ENCODE data around the gene EHF. TPM values are rescaled to one million over a fixed set of nuclear protein-coding genes. Genes with fewer than 3 reads are reported as not detected.

The EHF gene
- total RNA-seq, 1 donor from 2014 or later, result not detected

- peaks cover 37% of the 10 kb centered on the region for H3K9me3 Mint-ChIP-seq (ENCODE audit: unreplicated experiment)
- peaks cover 45% of the 10 kb centered on the region for H3K36me3 Mint-ChIP-seq (ENCODE audit: unreplicated experiment)
- H3K4me1 Mint-ChIP-seq (ENCODE audit: unreplicated experiment), result peaks cover 20% of the 10 kb centered on the region
- H3K27ac Mint-ChIP-seq (ENCODE audit: unreplicated experiment), result no peak overlapping the region
- H3K27me3 Mint-ChIP-seq (ENCODE audit: unreplicated experiment), result no peaks in the 10 kb centered on the region
- DNase-seq (ENCODE audit: extremely low spot score, unreplicated experiment), result no peak
- TF ChIP-seq CTCF (IDR thresholded peaks at IDR 0.05), result no peak
- no peak overlapping the region for H3K4me3 Mint-ChIP-seq (ENCODE audit: unreplicated experiment)
Observed at GRCh38 chr11:34696862-34697261, 76.0 kb downstream of the EHF start.

GRCh38 chr11:34706709-34707461, 86.0 kb downstream of the EHF start:
- no peaks in the 10 kb centered on the region for H3K4me1 Mint-ChIP-seq (ENCODE audit: unreplicated experiment)
- no peaks in the 10 kb centered on the region for H3K27me3 Mint-ChIP-seq (ENCODE audit: unreplicated experiment)
- H3K27ac Mint-ChIP-seq (ENCODE audit: unreplicated experiment), result no peak overlapping the region
- TF ChIP-seq CTCF (IDR thresholded peaks at IDR 0.05), result no peak
- peaks cover 50% of the 10 kb centered on the region for H3K9me3 Mint-ChIP-seq (ENCODE audit: unreplicated experiment)
- DNase-seq (ENCODE audit: extremely low spot score, unreplicated experiment), result no peak
- H3K4me3 Mint-ChIP-seq (ENCODE audit: unreplicated experiment), result no peak overlapping the region
- peaks cover 78% of the 10 kb centered on the region for H3K36me3 Mint-ChIP-seq (ENCODE audit: unreplicated experiment)

GRCh38 chr11:34707462-34707840, 86.6 kb downstream of the EHF start:
- peaks cover 79% of the 10 kb centered on the region for H3K36me3 Mint-ChIP-seq (ENCODE audit: unreplicated experiment)
- H3K9me3 Mint-ChIP-seq (ENCODE audit: unreplicated experiment), result peaks cover 54% of the 10 kb centered on the region
- no peak overlapping the region for H3K4me3 Mint-ChIP-seq (ENCODE audit: unreplicated experiment)
- no peaks in the 10 kb centered on the region for H3K27me3 Mint-ChIP-seq (ENCODE audit: unreplicated experiment)
- no peaks in the 10 kb centered on the region for H3K4me1 Mint-ChIP-seq (ENCODE audit: unreplicated experiment)
- H3K27ac Mint-ChIP-seq (ENCODE audit: unreplicated experiment), result no peak overlapping the region
- DNase-seq (ENCODE audit: extremely low spot score, unreplicated experiment), result no peak
- no peak for TF ChIP-seq CTCF (IDR thresholded peaks at IDR 0.05)

Other genes with a start within 250 kb of the EHF start
- gene CAT, start 182.2 kb upstream of the EHF start, total RNA-seq, result 18.4 and 22.4 TPM in 2 replicates
- not detected in 2 replicates for gene ELF5, start 107.3 kb upstream of the EHF start, total RNA-seq